Tibial nerve (tissue), 4 donors: ENCODE results near the gene NRXN3.

Source experiments
- CTCF ChIP-seq, 5 experiments: fragments of 200-600 bp in 3 of 5; fragments of 450-650 bp in 2 of 5; sonication (generic) in 3 of 5; IDR thresholded peaks; one replicate each; pipeline ENCODE4 v1.5.1; 2016 to 2019; ENCODE audit warnings: antibody characterized with exemption in 5 of 5, mild to moderate bottlenecking in 3 of 5, moderate library complexity in 2 of 5
- EP300 ChIP-seq, 2 donors: sonication (generic); formaldehyde crosslinking; IDR thresholded peaks; one replicate each; pipeline ENCODE4 v1.6.1; 2017; ENCODE audit warnings: antibody characterized with exemption in 2 of 2, mild to moderate bottlenecking in 1 of 2
- POLR2A ChIP-seq, 2 donors: fragments of 450-650 bp; IDR thresholded peaks; one replicate each; pipeline ENCODE4 v1.6.1; 2017; ENCODE audit warnings: antibody characterized with exemption in 2 of 2, mild to moderate bottlenecking in 2 of 2, moderate library complexity in 2 of 2

- no peak for TF ChIP-seq CTCF (IDR thresholded peaks at IDR 0.05)
- no peak for TF ChIP-seq POLR2A (IDR thresholded peaks at IDR 0.05)
- TF ChIP-seq EP300 (IDR thresholded peaks at IDR 0.05), result no peak
These were observed 693.0 kb downstream of the NRXN3 start for GRCh38 chr14:78863143-78863542.
